H1 (cell line): ENCODE data around the gene LAG3. TPM values are rescaled to one million over a fixed set of nuclear protein-coding genes. Genes with fewer than 3 reads are reported as not detected.
A peak's percentile ranks its signal among the peaks of the same experiment; 100 is the strongest.

Experiments used
- CTCF ChIA-PET: fragments of 300-600 bp; sonication (Branson Sonifier 250); formaldehyde crosslinking; loops from one replicate; lab custom pipeline; 2021; ENCODE audit not compliant: partially characterized antibody; lab: Charles Lee
- POLR2A ChIA-PET: fragments of 300-600 bp; sonication (Branson Sonifier 250); formaldehyde crosslinking; loops from one replicate; lab custom pipeline; 2021; ENCODE audit warnings: inconsistent platforms; ENCODE audit not compliant: partially characterized antibody; lab: Charles Lee
- DNase-seq, 2 experiments: peaks; one replicate each; pipeline versions ENCODE4 v3.0.0 to v3.0.0-alpha.2; 2010 to 2022; ENCODE audit warnings: low spot score in 2 of 2, low read depth in 1 of 2, mixed read lengths in 1 of 2
- FAIRE-seq: peaks from 2 replicates; lab custom pipeline; 2011; peaks lifted over from hg19 to GRCh38; lab: Jason Lieb, UNC
- H2AFZ ChIP-seq: 2 replicates; pipeline ENCODE4 v1.8.1; 2012; ENCODE audit warnings: low read length, inconsistent platforms
- H2AK5ac ChIP-seq: 2 replicates; pipeline ENCODE4 v1.6.1; 2013; ENCODE audit warnings: low read depth, low read length
- H2BK120ac ChIP-seq: replicated peaks from 2 replicates; pipeline ENCODE3; 2013; ENCODE audit warnings: low read depth, low read length, inconsistent platforms
- H2BK12ac ChIP-seq: 2 replicates; pipeline ENCODE4 v1.6.1; 2013; ENCODE audit warnings: low read depth, low read length
- H2BK15ac ChIP-seq: 2 replicates; pipeline ENCODE4 v1.6.1; 2013; ENCODE audit warnings: low read length
- H2BK20ac ChIP-seq: 2 replicates; pipeline ENCODE4 v1.6.1; 2013; ENCODE audit warnings: low read length
- H2BK5ac ChIP-seq: 2 replicates; pipeline ENCODE4 v1.6.1; 2013; ENCODE audit warnings: low read depth, low read length
- H3K14ac ChIP-seq: 2 replicates; pipeline ENCODE4 v1.6.1; 2013; ENCODE audit warnings: inconsistent platforms; ENCODE audit not compliant: insufficient read length
- H3K18ac ChIP-seq: 2 replicates; pipeline ENCODE4 v1.6.1; 2013; ENCODE audit warnings: low read length; ENCODE audit errors: extremely low read depth
- H3K23ac ChIP-seq: 2 replicates; pipeline ENCODE4 v1.6.1; 2013; ENCODE audit warnings: inconsistent platforms; ENCODE audit not compliant: insufficient read length
- H3K23me2 ChIP-seq: 2 replicates; pipeline ENCODE4 v1.6.1; 2013; ENCODE audit warnings: low read depth, low read length
- H3K27ac ChIP-seq: 2 replicates; pipeline ENCODE4 v1.6.1; 2011; ENCODE audit warnings: low read depth, low read length, inconsistent platforms
- H3K27me3 ChIP-seq, 4 experiments: replicated peaks in 1 of 4; 1 replicate in 1 of 4; 2 replicates in 3 of 4; pipeline versions ENCODE4 v1.6.1 to v1.8.1; 2011 to 2013; ENCODE audit warnings: low read length in 3 of 4, mild to moderate bottlenecking in 3 of 4, inconsistent platforms in 2 of 4, mixed read lengths in 2 of 4, moderate library complexity in 1 of 4; ENCODE audit not compliant: control insufficient read depth in 3 of 4, insufficient read depth in 3 of 4; ENCODE audit errors: extremely low read depth in 1 of 4
- H3K36me3 ChIP-seq, 4 experiments: 2 replicates each; pipeline versions ENCODE4 v1.6.1 to v1.8.1; 2011 to 2013; ENCODE audit warnings: mild to moderate bottlenecking in 4 of 4, low read length in 3 of 4, moderate library complexity in 2 of 4, control low read depth in 1 of 4, inconsistent platforms in 1 of 4; ENCODE audit not compliant: insufficient read depth in 4 of 4, control insufficient read depth in 2 of 4
- H3K4ac ChIP-seq: replicated peaks from 2 replicates; pipeline ENCODE3; 2013; ENCODE audit warnings: low read length, low read depth, mixed read lengths, inconsistent platforms; ENCODE audit not compliant: insufficient read length
- H3K4me1 ChIP-seq, 4 experiments: replicated peaks in 1 of 4; 1 replicate in 1 of 4; 2 replicates in 3 of 4; pipeline versions ENCODE4 v1.6.1 to v1.8.1; 2011 to 2013; ENCODE audit warnings: low read length in 3 of 4, inconsistent platforms in 2 of 4, mixed read lengths in 1 of 4; ENCODE audit not compliant: insufficient read depth in 4 of 4, control insufficient read depth in 3 of 4
- H3K4me2 ChIP-seq, 2 experiments: 2 replicates each; pipeline versions ENCODE4 v1.6.1 to v1.8.1; 2011 to 2013; ENCODE audit warnings: low read depth in 2 of 2, low read length in 2 of 2, control low read depth in 1 of 2, inconsistent platforms in 1 of 2, mild to moderate bottlenecking in 1 of 2; ENCODE audit not compliant: insufficient read depth in 1 of 2
- H3K4me3 ChIP-seq, 4 experiments: fragments of 200-600, 300-600 bp in 1 of 4; sonication (generic), shearing (Covaris generic), sonication (Bioruptor Twin) in 1 of 4; 2 replicates each; pipeline versions ENCODE4 v1.5.1 to v1.8.1; 2011 to 2016; ENCODE audit warnings: low read length in 4 of 4, low read depth in 3 of 4, control low read depth in 2 of 4, inconsistent platforms in 2 of 4, mild to moderate bottlenecking in 2 of 4, mixed read lengths in 1 of 4, moderate library complexity in 1 of 4; ENCODE audit not compliant: insufficient read depth in 2 of 4; ENCODE audit errors: extremely low read depth in 1 of 4
- H3K56ac ChIP-seq: replicated peaks from 2 replicates; pipeline ENCODE3; 2013; ENCODE audit warnings: low read depth, mild to moderate bottlenecking, mixed read lengths, low read length, inconsistent platforms; ENCODE audit not compliant: insufficient read length
- H3K79me1 ChIP-seq: 2 replicates; pipeline ENCODE4 v1.6.1; 2013; ENCODE audit warnings: low read depth, low read length, control low read depth
- H3K79me2 ChIP-seq, 2 experiments: 2 replicates each; pipeline versions ENCODE4 v1.6.1 to v1.8.1; 2012 to 2013; ENCODE audit warnings: low read length in 2 of 2, mild to moderate bottlenecking in 2 of 2, inconsistent platforms in 1 of 2; ENCODE audit not compliant: insufficient read depth in 2 of 2, control insufficient read depth in 1 of 2
- H3K9ac ChIP-seq, 4 experiments: replicated peaks in 1 of 4; 1 replicate in 1 of 4; 2 replicates in 3 of 4; pipeline versions ENCODE4 v1.6.1 to v1.8.1; 2011 to 2013; ENCODE audit warnings: low read depth in 3 of 4, low read length in 3 of 4, control low read depth in 2 of 4, mild to moderate bottlenecking in 2 of 4, moderate library complexity in 2 of 4, inconsistent platforms in 1 of 4; ENCODE audit errors: extremely low read depth in 1 of 4
- H3K9me3 ChIP-seq, 2 experiments: 2 replicates each; pipeline versions ENCODE4 v1.6.1 to v1.8.1; 2012 to 2013; ENCODE audit warnings: mild to moderate bottlenecking in 2 of 2, moderate library complexity in 2 of 2, control low read depth in 1 of 2, inconsistent platforms in 1 of 2, low read depth in 1 of 2, low read length in 1 of 2, mixed read lengths in 1 of 2; ENCODE audit not compliant: insufficient read depth in 2 of 2
- H4K20me1 ChIP-seq, 2 experiments: replicated peaks in 1 of 2; 2 replicates each; pipeline versions ENCODE3 to v1.8.1; 2011 to 2013; ENCODE audit warnings: inconsistent platforms in 2 of 2, low read length in 2 of 2, mild to moderate bottlenecking in 1 of 2; ENCODE audit not compliant: insufficient read depth in 2 of 2, control insufficient read depth in 1 of 2
- H4K5ac ChIP-seq: 2 replicates; pipeline ENCODE4 v1.6.1; 2013; ENCODE audit warnings: low read length, low read depth, mixed read lengths, inconsistent platforms; ENCODE audit not compliant: insufficient read length
- H4K8ac ChIP-seq: 2 replicates; pipeline ENCODE4 v1.8.0; 2013; ENCODE audit warnings: mild to moderate bottlenecking, moderate library complexity, low read length, inconsistent platforms; ENCODE audit not compliant: insufficient read depth; ENCODE audit errors: extremely low read depth
- H4K91ac ChIP-seq: replicated peaks from 2 replicates; pipeline ENCODE3; 2013; ENCODE audit warnings: low read length, mixed read lengths, inconsistent platforms; ENCODE audit not compliant: insufficient read length
- CREB1 ChIP-seq: IDR thresholded peaks from 2 replicates; pipeline ENCODE4 v1.6.1; 2012; ENCODE audit warnings: inconsistent platforms
- CTBP2 ChIP-seq: IDR thresholded peaks from 2 replicates; pipeline ENCODE4 v1.7.0; 2011; ENCODE audit warnings: borderline replicate concordance, mild to moderate bottlenecking, moderate library complexity, mixed read lengths, low read length; ENCODE audit not compliant: insufficient read depth, insufficient read length
- GABPA ChIP-seq: IDR thresholded peaks from 2 replicates; pipeline ENCODE4 v1.6.1; 2011; ENCODE audit warnings: mild to moderate bottlenecking, low read length, moderate library complexity, borderline replicate concordance; ENCODE audit not compliant: insufficient read depth
- PHF8 ChIP-seq: fragments of 200-600 bp; sonication (generic); conservative IDR thresholded peaks from 2 replicates; pipeline ENCODE4 v1.7.1; 2012; ENCODE audit warnings: low read depth, mild to moderate bottlenecking, inconsistent platforms, low read length, moderate library complexity
- WGBS, 2 experiments: shearing (Covaris generic) in 1 of 2; methylation state at CpG; one replicate each; pipeline versions ENCODE4 v1.1.6 to v1.1.7; 2013 to 2015; ENCODE audit warnings: low lambda C conversion rate in 2 of 2, mixed read lengths in 2 of 2, inconsistent platforms in 1 of 2, low coverage in 1 of 2, missing lambda C conversion rate in 1 of 2; ENCODE audit not compliant: insufficient replicate concordance in 2 of 2, insufficient coverage in 1 of 2, insufficient read length in 1 of 2; ENCODE audit errors: extremely low coverage in 1 of 2, missing lambda C conversion rate in 1 of 2; 5-methylcytosine and 5-hydroxymethylcytosine counted together
- polyA plus RNA-seq, 7 experiments: library from polyadenylated mRNA; depleted of rRNA in 3 of 7; stranded (reverse) in 5 of 7; unstranded in 2 of 7; fragments of >200 nt in 5 of 7; fragments of 200-250 nt in 2 of 7; gene quantifications; 1 replicate in 5 of 7; 2 replicates in 1 of 7; 4 replicates in 1 of 7; pipeline versions ENCODE4 v1.2.1 to v1.2.3, GENCODE V29; 2011 to 2013; ENCODE audit warnings: missing spikeins in 2 of 7, mixed read lengths in 2 of 7
- total RNA-seq: library from RNA; stranded (reverse); fragmentation: NEBNext Ultra II Directional; extraction: Animal tissue kit (Norgen Biotek cat#: 25700); gene quantifications from 2 replicates; pipeline ENCODE4 v1.2.1, GENCODE V29; 2021

LAG3 gene
- total and polyA plus RNA-seq, 2 of the 8 experiments (the other 6 are each of a cell fraction or from before 2014, with no cell fraction given) = 1.1 to 3.1 TPM

- H3K4me1 ChIP-seq = peaks cover 0 to 9% (median 3%) of the 10 kb centered on the region in 4 experiments; a peak in 4 of 7 replicates
- H2AK5ac ChIP-seq = peak overlapping the region; percentile 91; the same call in 1 of the 2 replicates
- no peaks in the 10 kb centered on the region for H3K27me3 ChIP-seq
- no peak overlapping the region for H3K14ac ChIP-seq
- peak overlapping the region; percentile 62 for H3K18ac ChIP-seq
- H3K79me2 ChIP-seq = no peaks in the 10 kb centered on the region
- ChIA-PET CTCF (interaction anchor here (1.0 to 16.3 kb wide), 8 partner anchors 16 to 204 kb away, joined by 3 to 427 read pairs (median 4); partner anchors contain the start of genes LAG3 and PTMS), POLR2A (interaction anchor here (0.9 to 7.0 kb wide), 7 partner anchors 8 to 76 kb away, joined by 3 to 75 read pairs (median 4); partner anchors contain the start of genes GPR162, LAG3 and PTMS)
- peak overlapping the region; percentile 83; the same call in 1 of the 2 replicates for H2BK12ac ChIP-seq
- no peak overlapping the region for H3K23ac ChIP-seq
- peak overlapping the region; percentile 80 for H2BK20ac ChIP-seq
- H3K9me3 ChIP-seq = no peaks in the 10 kb centered on the region
- FAIRE-seq (no peak), DNase-seq (no peak)
- no peaks in the 10 kb centered on the region for H4K20me1 ChIP-seq
- H3K4me2 ChIP-seq = no peak overlapping the region
- no peak overlapping the region for H2AFZ ChIP-seq
- no peaks in the 10 kb centered on the region for H3K79me1 ChIP-seq
- 90% methylated on average over 9 of the region's 9 CpGs; no CpG with 5 or more reads in 1 of the 2 experiments for WGBS, 2 experiments
- no peak overlapping the region for H3K56ac ChIP-seq
- peak overlapping the region; percentile 25; the same call in 1 of the 2 replicates for H2BK15ac ChIP-seq
- no peak overlapping the region for H3K4ac ChIP-seq
- no peak overlapping the region for H4K8ac ChIP-seq
- H2BK120ac ChIP-seq = no peak overlapping the region
- H3K9ac ChIP-seq = no peak overlapping the region; a peak in 1 of 7 replicates
- peak overlapping the region; percentile 75 for H4K91ac ChIP-seq
- no peaks in the 10 kb centered on the region; the same call in 1 of the 2 replicates for H3K23me2 ChIP-seq
- no peak overlapping the region for H4K5ac ChIP-seq
- TF ChIP-seq CTBP2 (no peak), CREB1 (no peak), GABPA (no peak), PHF8 (no peak)
- no peak overlapping the region for H3K4me3 ChIP-seq
- peak overlapping the region; percentile 69; the same call in 1 of the 2 replicates for H2BK5ac ChIP-seq
- no peak overlapping the region for H3K27ac ChIP-seq
- no peaks in the 10 kb centered on the region for H3K36me3 ChIP-seq
Observed at GRCh38 chr12:6758506-6759095, 13.7 kb upstream of the LAG3 start.
